RPMI7951 (cell line): ENCODE measurements around the gene DNAJC9. TPM values are rescaled to one million over a fixed set of nuclear protein-coding genes. Genes with fewer than 3 reads are reported as not detected.

Experiments used
- total RNA-seq: library from RNA; depleted of rRNA; stranded (reverse); fragments of >200 nt; shearing (Covaris generic); gene quantifications from 2 replicates; pipeline ENCODE4 v1.2.3, GENCODE V29; 2014; rRNA removed

The DNAJC9 gene
- total RNA-seq, 1 experiment from 2014 or later, result 57.0 TPM

Other genes with a start within 250 kb of the DNAJC9 start
- gene P4HA1, start 150.4 kb downstream of the DNAJC9 start, total RNA-seq, result 290 and 315 TPM in 2 replicates
- 2.1 and 3.6 TPM in 2 replicates for gene NUDT13, start 136.8 kb downstream of the DNAJC9 start, total RNA-seq
- 21.8 and 29.8 TPM in 2 replicates for gene ECD, start 79.2 kb downstream of the DNAJC9 start, total RNA-seq
- gene FAM149B1, start 79.1 kb downstream of the DNAJC9 start, total RNA-seq, result 13.2 and 13.6 TPM in 2 replicates
- 58.6 and 61.4 TPM in 2 replicates for gene MRPS16, start 5.4 kb upstream of the DNAJC9 start, total RNA-seq
- gene CFAP70, start 111.6 kb upstream of the DNAJC9 start, total RNA-seq, result 0.12 TPM in 1 of 2 replicates, not detected in the other
- gene ANXA7, start 166.8 kb upstream of the DNAJC9 start, total RNA-seq, result 105 and 106 TPM in 2 replicates
- 0.24 and 0.39 TPM in 2 replicates for gene MSS51, start 186.3 kb upstream of the DNAJC9 start, total RNA-seq
- 15.0 and 15.8 TPM in 2 replicates for gene PPP3CB, start 248.8 kb upstream of the DNAJC9 start, total RNA-seq